GM13977 (cell line): ENCODE data around the gene CHRM5.
A peak's percentile ranks its signal among the peaks of the same experiment; 100 is the strongest.

Source experiments
- DNase-seq: peaks from one replicate; pipeline ENCODE4 v3.0.0; 2012; ENCODE audit warnings: low spot score
- CTCF ChIP-seq: IDR thresholded peaks from 2 replicates; pipeline ENCODE4 v1.5.1; 2012; ENCODE audit warnings: mild to moderate bottlenecking, control low read depth; ENCODE audit not compliant: insufficient read depth; ENCODE audit errors: extremely low read depth, missing control alignments
- in situ Hi-C: fragments of 300-500 bp; cut with MboI; formaldehyde crosslinking; loops from one replicate; pipeline ENCODE4 v1.12.0; 2022; ENCODE audit warnings: low sequenced_read_pairs, low pct_unique_long_range_greater_than_20kb, mixed read lengths, inconsistent platforms; ENCODE audit not compliant: unreplicated experiment

CHRM5 gene

GRCh38 chr15:34099914-34100313 is 131.6 kb downstream of the CHRM5 start:
- TF ChIP-seq CTCF = no peak
- in situ Hi-C loops = loop anchor here (25.0 kb wide), 3 partner anchors 112 to 487 kb away; partner anchors contain the start of genes GOLGA8B, KATNBL1, NOP10 and NUTM1
- no peak for DNase-seq

GRCh38 chr15:34101366-34102174 is 133.3 kb downstream of the CHRM5 start, which contains the start of the genes EMC7 and PGBD4:
TSS of gene EMC7 (minus strand) at chr15:34101862. CDS start at chr15:34101839, 23 bp downstream.
TSS of gene PGBD4 (plus strand) at chr15:34102083. CDS start at chr15:34102532, 449 bp downstream.
- in situ Hi-C loops = loop anchor here (25.0 kb wide), 1 partner anchor 111 kb away; the partner anchor contains the start of gene KATNBL1
- peak; percentile 88 for DNase-seq
- TF ChIP-seq CTCF = no peak

- DNase-seq = no peak
- TF ChIP-seq CTCF = no peak
- in situ Hi-C loops = loop anchor here (25.0 kb wide), 1 partner anchor 110 kb away; the partner anchor contains the start of gene KATNBL1
Observed at GRCh38 chr15:34102175-34102925, 134.1 kb downstream of the CHRM5 start.

- no peak for TF ChIP-seq CTCF
- in situ Hi-C loops = loop anchor here (25.0 kb wide), 1 partner anchor 106 kb away; the partner anchor contains the start of gene KATNBL1
- no peak for DNase-seq
Observed at GRCh38 chr15:34106423-34106822, 138.1 kb downstream of the CHRM5 start.

GRCh38 chr15:34107315-34107714 is 139.0 kb downstream of the CHRM5 start:
- in situ Hi-C loops = loop anchor here (25.0 kb wide), 1 partner anchor 105 kb away; the partner anchor contains the start of gene KATNBL1

More at GRCh38 chr15:34107315-34107714, 139.0 kb downstream of the CHRM5 start:
- no peak for DNase-seq
- TF ChIP-seq CTCF = no peak
